ENCODE measurements around the gene PRND.
"Not testable (repeated sequence)": the region's sequence is repeated elsewhere in the genome, so short reads cannot be mapped to it uniquely, and the experiment has no call there.

Gene PRND

DNA sequence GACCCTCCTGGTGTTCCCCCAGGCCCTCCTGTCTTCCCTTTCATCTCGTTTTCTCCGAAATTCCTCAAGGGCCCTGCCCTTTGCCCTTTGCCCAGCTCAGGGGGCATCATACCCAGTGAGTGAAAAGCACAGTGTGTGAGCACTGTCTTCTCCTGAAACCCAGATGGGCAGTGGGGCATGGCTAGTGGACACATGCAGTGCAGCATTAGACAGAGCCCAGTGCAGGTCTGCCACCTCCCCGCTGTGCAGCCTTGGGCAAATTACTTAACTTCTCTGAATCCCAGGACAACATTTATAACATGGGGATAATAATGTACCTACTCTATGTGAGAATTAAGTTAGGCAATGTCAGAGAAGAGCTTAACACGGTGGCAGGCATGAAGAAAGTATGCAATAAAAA, 1.3 kb downstream of the PRND start:
- H3K4me2 ChIP-seq (ENCODE audit: low read length), result no peak overlapping the region
- no peak overlapping the region for H3K4me3 ChIP-seq (ENCODE audit: low read depth, low read length, poor library complexity, severe bottlenecking)
- TF ChIP-seq, protein P1, sequence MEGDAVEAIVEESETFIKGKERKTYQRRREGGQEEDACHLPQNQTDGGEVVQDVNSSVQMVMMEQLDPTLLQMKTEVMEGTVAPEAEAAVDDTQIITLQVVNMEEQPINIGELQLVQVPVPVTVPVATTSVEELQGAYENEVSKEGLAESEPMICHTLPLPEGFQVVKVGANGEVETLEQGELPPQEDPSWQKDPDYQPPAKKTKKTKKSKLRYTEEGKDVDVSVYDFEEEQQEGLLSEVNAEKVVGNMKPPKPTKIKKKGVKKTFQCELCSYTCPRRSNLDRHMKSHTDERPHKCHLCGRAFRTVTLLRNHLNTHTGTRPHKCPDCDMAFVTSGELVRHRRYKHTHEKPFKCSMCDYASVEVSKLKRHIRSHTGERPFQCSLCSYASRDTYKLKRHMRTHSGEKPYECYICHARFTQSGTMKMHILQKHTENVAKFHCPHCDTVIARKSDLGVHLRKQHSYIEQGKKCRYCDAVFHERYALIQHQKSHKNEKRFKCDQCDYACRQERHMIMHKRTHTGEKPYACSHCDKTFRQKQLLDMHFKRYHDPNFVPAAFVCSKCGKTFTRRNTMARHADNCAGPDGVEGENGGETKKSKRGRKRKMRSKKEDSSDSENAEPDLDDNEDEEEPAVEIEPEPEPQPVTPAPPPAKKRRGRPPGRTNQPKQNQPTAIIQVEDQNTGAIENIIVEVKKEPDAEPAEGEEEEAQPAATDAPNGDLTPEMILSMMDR (IDR thresholded peaks at IDR 0.05; ENCODE audit: low read length), result no peak
- no peak for TF ChIP-seq EZH2 (IDR thresholded peaks at IDR 0.05; ENCODE audit: borderline replicate concordance, low read length)
- H3K79me2 ChIP-seq (ENCODE audit: insufficient read depth, low read length), result no peaks in the 10 kb centered on the region
- no peak overlapping the region for H3K9ac ChIP-seq (ENCODE audit: low read length)
- H3K9me3 ChIP-seq (ENCODE audit: low read length), result no peaks in the 10 kb centered on the region
- no peaks in the 10 kb centered on the region for H4K20me1 ChIP-seq (ENCODE audit: insufficient read depth, low read length)
- H3K4me1 ChIP-seq (ENCODE audit: insufficient read depth, low read length, severe bottlenecking), result peaks cover 25% of the 10 kb centered on the region
- H2AFZ ChIP-seq (ENCODE audit: low read length), result no peak overlapping the region
- H3K9me2 ChIP-seq (ENCODE audit: low read depth, low read length), result no peaks in the 10 kb centered on the region
- H3K27me3 ChIP-seq (ENCODE audit: insufficient read depth, low read length), result no peaks in the 10 kb centered on the region
- H3K36me3 ChIP-seq (ENCODE audit: insufficient read depth, low read length), result no peaks in the 10 kb centered on the region; the same call in 1 of the 2 replicates
- H3K27ac ChIP-seq (ENCODE audit: low read depth, low read length, poor library complexity, severe bottlenecking), result no peak overlapping the region
- no peaks in the 10 kb centered on the region for H3F3A ChIP-seq (ENCODE audit: insufficient read depth, low read length)

DNA sequence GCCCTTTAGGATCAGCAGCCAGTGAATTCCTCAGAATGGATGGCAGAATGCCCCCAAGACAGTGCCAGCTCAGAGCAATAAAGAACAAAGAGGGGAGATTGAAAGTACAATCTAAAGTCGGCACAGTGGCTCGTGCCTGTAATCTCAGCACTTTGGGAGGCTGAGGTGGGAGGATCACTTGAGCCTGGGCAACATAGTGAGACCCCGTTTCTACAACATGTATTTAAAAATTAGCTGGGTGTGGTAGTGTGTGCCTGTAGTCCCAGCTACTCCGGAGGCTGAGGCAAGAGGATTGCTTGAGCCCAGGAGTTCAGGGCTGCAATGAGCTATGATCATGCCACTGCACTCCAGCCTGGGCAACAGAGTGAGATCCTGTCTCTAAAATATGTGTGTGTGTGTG, 1.8 kb downstream of the PRND start:
- peaks cover 25% of the 10 kb centered on the region for H3K4me1 ChIP-seq (ENCODE audit: insufficient read depth, low read length, severe bottlenecking)
- H3K4me2 ChIP-seq (ENCODE audit: low read length), result not testable (repeated sequence)

DNA sequence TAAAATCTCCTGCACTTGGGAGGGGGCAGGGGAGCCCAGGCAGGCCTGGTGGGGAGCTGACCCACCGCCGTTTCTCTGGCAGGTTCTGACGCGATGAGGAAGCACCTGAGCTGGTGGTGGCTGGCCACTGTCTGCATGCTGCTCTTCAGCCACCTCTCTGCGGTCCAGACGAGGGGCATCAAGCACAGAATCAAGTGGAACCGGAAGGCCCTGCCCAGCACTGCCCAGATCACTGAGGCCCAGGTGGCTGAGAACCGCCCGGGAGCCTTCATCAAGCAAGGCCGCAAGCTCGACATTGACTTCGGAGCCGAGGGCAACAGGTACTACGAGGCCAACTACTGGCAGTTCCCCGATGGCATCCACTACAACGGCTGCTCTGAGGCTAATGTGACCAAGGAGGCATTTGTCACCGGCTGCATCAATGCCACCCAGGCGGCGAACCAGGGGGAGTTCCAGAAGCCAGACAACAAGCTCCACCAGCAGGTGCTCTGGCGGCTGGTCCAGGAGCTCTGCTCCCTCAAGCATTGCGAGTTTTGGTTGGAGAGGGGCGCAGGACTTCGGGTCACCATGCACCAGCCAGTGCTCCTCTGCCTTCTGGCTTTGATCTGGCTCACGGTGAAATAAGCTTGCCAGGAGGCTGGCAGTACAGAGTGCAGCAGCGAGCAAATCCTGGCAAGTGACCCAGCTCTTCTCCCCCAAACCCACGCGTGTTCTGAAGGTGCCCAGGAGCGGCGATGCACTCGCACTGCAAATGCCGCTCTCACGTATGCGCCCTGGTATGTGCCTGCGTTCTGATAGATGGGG, 3.0 kb downstream of the PRND start:
- no peaks in the 10 kb centered on the region for H4K20me1 ChIP-seq (ENCODE audit: insufficient read depth, low read length)
- no peak overlapping the region for H3K4me3 ChIP-seq (ENCODE audit: low read depth, low read length, poor library complexity, severe bottlenecking)
- TF ChIP-seq EZH2 (IDR thresholded peaks at IDR 0.05; ENCODE audit: borderline replicate concordance, low read length), result no peak
- TF ChIP-seq, protein P1 (IDR thresholded peaks at IDR 0.05; ENCODE audit: low read length), result no peak
- no peaks in the 10 kb centered on the region for H3K79me2 ChIP-seq (ENCODE audit: insufficient read depth, low read length)
- H2AFZ ChIP-seq (ENCODE audit: low read length), result no peak overlapping the region
- H3K4me2 ChIP-seq (ENCODE audit: low read length), result no peak overlapping the region
- H3K9me3 ChIP-seq (ENCODE audit: low read length), result no peaks in the 10 kb centered on the region
- H3K9me2 ChIP-seq (ENCODE audit: low read depth, low read length), result no peaks in the 10 kb centered on the region
- H3K27ac ChIP-seq (ENCODE audit: low read depth, low read length, poor library complexity, severe bottlenecking), result no peak overlapping the region
- peaks cover 25% of the 10 kb centered on the region for H3K4me1 ChIP-seq (ENCODE audit: insufficient read depth, low read length, severe bottlenecking)
- H3F3A ChIP-seq (ENCODE audit: insufficient read depth, low read length), result no peaks in the 10 kb centered on the region
- H3K9ac ChIP-seq (ENCODE audit: low read length), result no peak overlapping the region
- H3K27me3 ChIP-seq (ENCODE audit: insufficient read depth, low read length), result no peaks in the 10 kb centered on the region
- H3K36me3 ChIP-seq (ENCODE audit: insufficient read depth, low read length), result no peaks in the 10 kb centered on the region; the same call in 1 of the 2 replicates

More for the DNA sequence above, 1.8 kb downstream of the PRND start:
- not testable (repeated sequence) for H3K9ac ChIP-seq (ENCODE audit: low read length); H2AFZ ChIP-seq (ENCODE audit: low read length); H3K9me3 ChIP-seq (ENCODE audit: low read length); H3F3A ChIP-seq (ENCODE audit: insufficient read depth, low read length); H3K27me3 ChIP-seq (ENCODE audit: insufficient read depth, low read length); H4K20me1 ChIP-seq (ENCODE audit: insufficient read depth, low read length); H3K9me2 ChIP-seq (ENCODE audit: low read depth, low read length); H3K4me3 ChIP-seq (ENCODE audit: low read depth, low read length, poor library complexity, severe bottlenecking); H3K36me3 ChIP-seq (ENCODE audit: insufficient read depth, low read length); H3K79me2 ChIP-seq (ENCODE audit: insufficient read depth, low read length); H3K27ac ChIP-seq (ENCODE audit: low read depth, low read length, poor library complexity, severe bottlenecking)

DNA sequence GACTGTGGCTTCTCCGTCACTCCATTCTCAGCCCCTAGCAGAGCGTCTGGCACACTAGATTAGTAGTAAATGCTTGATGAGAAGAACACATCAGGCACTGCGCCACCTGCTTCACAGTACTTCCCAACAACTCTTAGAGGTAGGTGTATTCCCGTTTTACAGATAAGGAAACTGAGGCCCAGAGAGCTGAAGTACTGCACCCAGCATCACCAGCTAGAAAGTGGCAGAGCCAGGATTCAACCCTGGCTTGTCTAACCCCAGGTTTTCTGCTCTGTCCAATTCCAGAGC, 3.5 kb downstream of the PRND start:
- no peak overlapping the region for H3K4me3 ChIP-seq (ENCODE audit: low read depth, low read length, poor library complexity, severe bottlenecking)
- H3K36me3 ChIP-seq (ENCODE audit: insufficient read depth, low read length), result no peaks in the 10 kb centered on the region
- H4K20me1 ChIP-seq (ENCODE audit: insufficient read depth, low read length), result no peaks in the 10 kb centered on the region
- H3K27me3 ChIP-seq (ENCODE audit: insufficient read depth, low read length), result no peaks in the 10 kb centered on the region
- no peaks in the 10 kb centered on the region for H3K79me2 ChIP-seq (ENCODE audit: insufficient read depth, low read length)
- no peaks in the 10 kb centered on the region for H3F3A ChIP-seq (ENCODE audit: insufficient read depth, low read length)
- H3K4me1 ChIP-seq (ENCODE audit: insufficient read depth, low read length, severe bottlenecking), result peaks cover 21% of the 10 kb centered on the region
- no peak for TF ChIP-seq EZH2 (IDR thresholded peaks at IDR 0.05; ENCODE audit: borderline replicate concordance, low read length)
- TF ChIP-seq, protein P1 (IDR thresholded peaks at IDR 0.05; ENCODE audit: low read length), result no peak
- H3K9me2 ChIP-seq (ENCODE audit: low read depth, low read length), result no peaks in the 10 kb centered on the region
- H3K4me2 ChIP-seq (ENCODE audit: low read length), result no peak overlapping the region
- no peak overlapping the region for H2AFZ ChIP-seq (ENCODE audit: low read length)
- no peak overlapping the region for H3K27ac ChIP-seq (ENCODE audit: low read depth, low read length, poor library complexity, severe bottlenecking)
- H3K9ac ChIP-seq (ENCODE audit: low read length), result no peak overlapping the region
- H3K9me3 ChIP-seq (ENCODE audit: low read length), result no peaks in the 10 kb centered on the region
